Stimulated activated naive CD4-positive, alpha-beta T cell treated with Interleukin-2 at 50 U/mL for 16 hours (primary cell): Measurements from ENCODE around the gene PSMB10.

Source experiments
- DNase-seq: peaks from one replicate; lab custom pipeline; 2025; lab: John Stamatoyannopoulos, UW

The PSMB10 gene

GRCh38 chr16:67892375-67892774, 44.3 kb downstream of the PSMB10 start:
- no peak for DNase-seq

- no peak for DNase-seq
These were observed 48.3 kb downstream of the PSMB10 start for GRCh38 chr16:67888331-67888730.

- DNase-seq, result no peak
These were observed 50.3 kb downstream of the PSMB10 start for GRCh38 chr16:67886387-67886786.

- DNase-seq, result no peak
These were observed 50.7 kb downstream of the PSMB10 start for GRCh38 chr16:67885976-67886375.

- DNase-seq, result no peak
These were observed 51.1 kb downstream of the PSMB10 start for GRCh38 chr16:67885545-67885944.

GRCh38 chr16:67884684-67885083, 52.0 kb downstream of the PSMB10 start, which contains the start of gene NRN1L:
NRN1L (plus strand) TSS chr16:67884885; CDS start chr16:67884904, 19 bp downstream.
- DNase-seq, result no peak
